ENCODE data around the gene BOK. TPM values are rescaled to one million over a fixed set of nuclear protein-coding genes. Genes with fewer than 3 reads are reported as not detected.

The BOK gene, protein sequence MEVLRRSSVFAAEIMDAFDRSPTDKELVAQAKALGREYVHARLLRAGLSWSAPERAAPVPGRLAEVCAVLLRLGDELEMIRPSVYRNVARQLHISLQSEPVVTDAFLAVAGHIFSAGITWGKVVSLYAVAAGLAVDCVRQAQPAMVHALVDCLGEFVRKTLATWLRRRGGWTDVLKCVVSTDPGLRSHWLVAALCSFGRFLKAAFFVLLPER
- 23.3 and 64.8 TPM in 2 replicates for total RNA-seq

DNA sequence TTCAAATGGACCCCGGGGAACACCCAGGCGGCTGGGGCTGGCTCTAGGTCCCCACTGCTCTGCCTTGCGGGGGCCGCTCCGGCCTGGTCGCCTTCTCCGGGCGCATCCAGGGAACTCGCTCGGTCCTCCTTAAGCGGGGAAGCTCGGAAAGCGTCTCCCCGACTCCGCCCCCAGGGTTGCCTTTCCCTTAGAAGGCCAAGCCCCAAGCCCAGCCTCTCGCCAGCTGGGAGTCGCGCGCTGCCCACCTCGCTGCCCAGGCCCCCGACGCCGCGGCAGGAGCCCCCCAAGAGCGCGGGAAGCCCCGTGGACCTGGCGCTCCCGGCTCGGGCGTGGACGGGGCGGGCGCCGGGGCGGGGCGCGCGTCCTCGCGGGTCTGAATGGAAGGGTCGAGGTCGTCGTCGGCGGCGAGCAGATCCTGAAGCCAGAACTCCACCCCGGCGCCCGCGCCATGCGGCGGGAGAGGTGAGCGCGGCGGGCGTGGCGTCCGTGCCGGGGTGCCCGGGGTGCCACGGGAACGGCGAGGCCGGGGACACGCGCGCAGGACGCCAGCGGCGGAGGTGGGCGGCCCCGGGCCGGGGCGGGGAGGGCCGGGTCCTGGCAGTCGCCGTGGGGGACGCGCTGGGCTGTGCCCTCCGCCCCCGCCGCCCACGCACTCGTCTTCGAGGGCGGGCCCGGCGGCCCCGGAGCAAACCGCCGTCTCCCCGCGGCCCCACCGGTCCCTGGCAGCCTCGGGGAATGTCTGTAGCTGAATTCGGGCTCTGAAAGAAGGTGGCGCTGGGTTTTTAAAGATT is at the start of gene BOK:
Gene BOK, plus strand, starts transcription at position 214 of the 791 bp plus-strand sequence. CDS start 739 bp downstream, outside the sequence.

Other genes starting within 250 kb of the BOK start
- gene HDLBP, start 243.1 kb upstream of the BOK start, total RNA-seq = 500 and 635 TPM in 2 replicates
- gene SEPTIN2, start 242.8 kb upstream of the BOK start, total RNA-seq = 328 and 377 TPM in 2 replicates
- 16.8 and 27.8 TPM in 2 replicates for gene FARP2, start 202.5 kb upstream of the BOK start, total RNA-seq
- gene STK25, start 50.2 kb upstream of the BOK start, total RNA-seq = 170 and 243 TPM in 2 replicates
- gene THAP4, start 78.4 kb downstream of the BOK start, total RNA-seq = 46.8 and 68.2 TPM in 2 replicates
- 58.7 and 69.3 TPM in 2 replicates for gene ATG4B, start 78.9 kb downstream of the BOK start, total RNA-seq
- gene DTYMK, start 128.1 kb downstream of the BOK start, total RNA-seq = 24.0 and 66.8 TPM in 2 replicates
- 16.2 and 21.1 TPM in 2 replicates for gene ING5, start 143.3 kb downstream of the BOK start, total RNA-seq
- 11.4 and 17.1 TPM in 2 replicates for gene D2HGDH, start 175.9 kb downstream of the BOK start, total RNA-seq
- 0.64 TPM in 1 of 2 replicates, not detected in the other for gene GAL3ST2, start 218.1 kb downstream of the BOK start, total RNA-seq

Measured in epithelial cell of alveolus of lung (primary cell).